ENCODE results near the gene VAC14.

VAC14 gene

DNA sequence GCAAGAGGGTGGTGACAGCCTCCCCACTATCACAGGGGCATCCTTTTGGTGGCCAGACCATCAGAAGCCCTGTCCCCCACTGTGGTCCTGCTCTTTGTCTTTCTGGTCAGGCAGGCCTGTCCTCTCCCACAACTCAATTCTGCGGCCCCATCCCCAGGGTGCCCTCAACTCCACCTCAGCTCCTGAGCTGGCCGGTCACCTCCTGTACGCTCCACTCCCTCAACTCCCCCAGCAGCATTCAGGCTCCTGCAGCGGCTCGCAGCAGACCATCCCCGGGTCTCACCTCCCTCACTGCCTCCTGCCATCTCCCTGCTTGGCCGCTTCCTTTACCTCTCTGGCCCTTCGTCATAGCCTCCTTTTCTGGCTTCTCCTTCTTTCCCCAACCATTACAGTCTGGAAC, 71.7 kb downstream of the VAC14 start:
- no peak overlapping the region for H3K4me3 ChIP-seq (ENCODE audit: low read depth, low read length)
- TF ChIP-seq, protein P1, sequence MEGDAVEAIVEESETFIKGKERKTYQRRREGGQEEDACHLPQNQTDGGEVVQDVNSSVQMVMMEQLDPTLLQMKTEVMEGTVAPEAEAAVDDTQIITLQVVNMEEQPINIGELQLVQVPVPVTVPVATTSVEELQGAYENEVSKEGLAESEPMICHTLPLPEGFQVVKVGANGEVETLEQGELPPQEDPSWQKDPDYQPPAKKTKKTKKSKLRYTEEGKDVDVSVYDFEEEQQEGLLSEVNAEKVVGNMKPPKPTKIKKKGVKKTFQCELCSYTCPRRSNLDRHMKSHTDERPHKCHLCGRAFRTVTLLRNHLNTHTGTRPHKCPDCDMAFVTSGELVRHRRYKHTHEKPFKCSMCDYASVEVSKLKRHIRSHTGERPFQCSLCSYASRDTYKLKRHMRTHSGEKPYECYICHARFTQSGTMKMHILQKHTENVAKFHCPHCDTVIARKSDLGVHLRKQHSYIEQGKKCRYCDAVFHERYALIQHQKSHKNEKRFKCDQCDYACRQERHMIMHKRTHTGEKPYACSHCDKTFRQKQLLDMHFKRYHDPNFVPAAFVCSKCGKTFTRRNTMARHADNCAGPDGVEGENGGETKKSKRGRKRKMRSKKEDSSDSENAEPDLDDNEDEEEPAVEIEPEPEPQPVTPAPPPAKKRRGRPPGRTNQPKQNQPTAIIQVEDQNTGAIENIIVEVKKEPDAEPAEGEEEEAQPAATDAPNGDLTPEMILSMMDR (IDR thresholded peaks at IDR 0.05; ENCODE audit: borderline replicate concordance, insufficient read depth, low read depth, low read length): no peak

GRCh38 chr16:70728150-70728549, 72.8 kb downstream of the VAC14 start:
- TF ChIP-seq, protein P1 (IDR thresholded peaks at IDR 0.05; ENCODE audit: borderline replicate concordance, insufficient read depth, low read depth, low read length): no peak

DNA sequence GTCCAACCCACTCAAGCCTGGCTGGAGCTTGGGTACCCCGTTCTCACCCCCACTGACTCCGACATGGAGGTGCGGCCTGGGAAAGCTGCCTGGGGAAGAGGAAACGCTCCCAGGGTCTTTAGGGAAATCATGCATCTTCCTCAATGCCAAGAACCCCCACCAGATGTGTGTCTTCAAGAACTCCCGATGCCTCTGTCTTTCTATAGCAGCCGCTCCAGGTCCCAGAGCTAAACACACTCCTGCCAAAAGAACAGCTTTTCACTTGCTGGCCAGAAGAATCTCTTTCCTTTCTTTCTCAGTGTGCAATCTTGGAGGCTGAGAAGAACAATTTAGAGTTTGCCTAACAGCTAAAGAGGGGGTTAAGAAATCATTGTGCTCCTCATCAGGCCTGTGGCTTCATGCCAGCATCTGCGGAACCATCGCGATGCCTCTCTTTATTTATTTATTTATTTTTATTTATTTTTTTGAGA, 74.0 kb downstream of the VAC14 start:
- TF ChIP-seq, protein P1 (IDR thresholded peaks at IDR 0.05; ENCODE audit: borderline replicate concordance, insufficient read depth, low read depth, low read length): no peak
- no peak overlapping the region for H3K4me3 ChIP-seq (ENCODE audit: low read depth, low read length)

More at GRCh38 chr16:70728150-70728549, 72.8 kb downstream of the VAC14 start:
- H3K4me3 ChIP-seq (ENCODE audit: low read depth, low read length): no peak overlapping the region

GRCh38 chr16:70725912-70726828, 74.8 kb downstream of the VAC14 start:
- TF ChIP-seq, protein P1 (IDR thresholded peaks at IDR 0.05; ENCODE audit: borderline replicate concordance, insufficient read depth, low read depth, low read length): no peak
- no peak overlapping the region for H3K4me3 ChIP-seq (ENCODE audit: low read depth, low read length)

DNA sequence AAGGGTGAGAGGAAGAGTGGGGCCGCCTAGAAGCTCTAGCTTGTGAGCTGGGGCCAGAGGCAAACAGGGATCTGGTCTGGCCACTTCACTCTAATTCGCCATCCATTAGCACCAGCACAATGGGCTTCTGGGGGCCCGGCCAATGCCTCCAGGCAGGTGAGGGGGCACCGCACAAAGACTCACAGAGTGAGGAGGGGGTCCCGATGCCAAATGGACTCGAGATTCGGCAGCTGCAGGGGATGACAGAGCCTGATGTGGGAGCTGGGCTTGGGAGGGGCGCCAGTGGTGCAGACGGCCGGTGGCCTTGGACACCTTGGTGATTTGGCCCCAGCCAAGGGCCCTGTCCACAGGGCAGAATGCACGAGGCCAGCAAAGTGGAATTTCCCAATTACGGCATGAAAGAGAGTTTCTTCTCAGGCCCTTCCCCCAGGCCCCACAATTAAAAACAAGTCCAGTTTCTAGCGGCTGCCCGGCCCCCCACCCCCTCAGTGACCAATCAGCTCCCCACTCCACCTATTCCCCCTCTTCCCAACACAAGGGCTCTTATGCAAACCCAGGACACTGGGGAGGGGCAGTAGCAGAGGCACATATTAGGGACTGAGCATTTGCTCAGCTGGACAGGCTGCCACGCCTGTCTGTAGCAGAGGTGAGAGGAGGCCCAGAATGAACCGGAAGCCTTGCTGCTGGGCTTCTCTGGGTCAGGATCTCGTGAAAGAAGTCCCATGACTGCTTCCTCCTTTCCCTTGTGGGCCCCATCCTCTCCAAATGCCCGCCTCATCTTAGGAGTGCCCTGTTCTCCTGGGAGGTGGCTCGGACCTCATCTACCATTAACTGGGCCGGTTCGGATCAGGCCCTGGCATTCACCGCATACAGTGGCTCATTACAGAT, 75.7 kb downstream of the VAC14 start:
- TF ChIP-seq, protein P1 (IDR thresholded peaks at IDR 0.05; ENCODE audit: borderline replicate concordance, insufficient read depth, low read depth, low read length): no peak
- H3K4me3 ChIP-seq (ENCODE audit: low read depth, low read length): no peak overlapping the region

DNA sequence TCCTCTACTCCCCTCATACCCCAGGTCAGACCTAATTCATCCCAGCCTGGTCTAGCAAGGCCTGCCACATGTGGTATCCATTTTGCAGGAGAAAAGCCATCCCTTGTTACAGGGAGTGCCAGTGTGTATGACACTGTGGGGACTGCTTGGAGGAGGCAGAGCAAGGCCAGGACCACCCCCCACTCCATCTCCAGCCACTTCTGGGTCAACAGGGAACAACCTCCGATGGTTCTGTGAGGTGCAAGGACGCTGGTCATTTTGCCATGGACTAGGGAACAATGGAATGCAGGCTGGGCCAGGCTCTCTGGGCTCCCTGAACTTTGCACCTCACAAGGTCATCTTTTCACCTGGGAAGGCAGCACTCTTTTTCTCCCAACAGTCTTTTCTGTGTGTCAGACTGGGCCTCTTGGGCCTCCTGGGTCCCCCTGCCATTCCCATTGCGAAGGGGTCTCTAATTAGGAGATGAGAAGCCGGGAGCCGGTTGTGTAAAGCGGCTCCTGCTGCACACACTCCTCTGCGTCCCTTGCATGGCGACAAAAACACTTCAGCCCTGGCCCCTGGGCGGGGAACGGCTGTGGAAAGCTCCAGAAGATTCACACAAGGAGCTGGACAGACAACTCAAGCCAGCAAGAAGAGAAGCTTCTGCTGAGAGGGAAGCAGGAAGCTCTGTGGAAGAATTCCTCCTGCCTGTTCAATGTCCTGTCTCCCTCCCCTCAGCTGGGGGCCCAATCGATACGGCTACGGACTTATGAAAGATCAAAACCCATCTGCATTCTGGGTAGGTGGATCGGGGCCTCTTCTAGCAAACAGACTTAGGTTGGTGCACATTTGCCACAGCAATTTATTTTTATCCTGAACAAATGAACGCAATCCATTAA, 76.6 kb downstream of the VAC14 start:
- TF ChIP-seq, protein P1 (IDR thresholded peaks at IDR 0.05; ENCODE audit: borderline replicate concordance, insufficient read depth, low read depth, low read length): no peak
- no peak overlapping the region for H3K4me3 ChIP-seq (ENCODE audit: low read depth, low read length)

Data from GM12875 (cell line).